Dedifferentiated amniotic fluid mesenchymal stem cell (primary cell): ENCODE measurements around the gene OR8J1.
"Not testable (repeated sequence)": the region's sequence is repeated elsewhere in the genome, so short reads cannot be mapped to it uniquely, and the experiment has no call there.

Experiments used
- DNase-seq: peaks from one replicate; pipeline ENCODE4 v3.0.0-alpha.2; 2016; ENCODE audit errors: extremely low spot score

The OR8J1 gene

GRCh38 chr11:56353991-56354390 is at the start of gene OR8J1:
OR8J1 (plus strand) TSS chr11:56354291; CDS start chr11:56360247, 5,956 bp downstream.
- DNase-seq = no peak

GRCh38 chr11:56307836-56308235 is 46.3 kb upstream of the OR8J1 start:
- no peak for DNase-seq

- DNase-seq = no peak
Measured at GRCh38 chr11:56314844-56315243, 39.2 kb upstream of the OR8J1 start, which contains the start of gene OR8K3. OR8K3 (plus strand) TSS chr11:56315144; CDS start chr11:56318307, 3,163 bp downstream.

- DNase-seq = no peak
Measured at GRCh38 chr11:56331861-56332491, 22.1 kb upstream of the OR8J1 start.

- no peak for DNase-seq
Measured at GRCh38 chr11:56333156-56333555, 20.9 kb upstream of the OR8J1 start.

GRCh38 chr11:56340289-56340688 is 13.8 kb upstream of the OR8J1 start:
- no peak for DNase-seq

GRCh38 chr11:56345739-56346138 is 8.4 kb upstream of the OR8J1 start, which contains the start of gene OR8K1:
OR8K1 (plus strand) TSS chr11:56346039; CDS start chr11:56346039, 0 bp downstream.
- no peak for DNase-seq

- DNase-seq = no peak
Measured at GRCh38 chr11:56375324-56375723, 21.2 kb downstream of the OR8J1 start, which contains the start of gene OR8U1. OR8U1 (plus strand) TSS chr11:56375624; CDS start chr11:56375624, 0 bp downstream.

- no peak for DNase-seq
Measured at GRCh38 chr11:56380120-56380519, 26.0 kb downstream of the OR8J1 start.

GRCh38 chr11:56394381-56394780 is 40.3 kb downstream of the OR8J1 start:
- no peak for DNase-seq

- no peak for DNase-seq
Measured at GRCh38 chr11:56396047-56396446, 42.0 kb downstream of the OR8J1 start.

GRCh38 chr11:56401858-56402461 is 47.9 kb downstream of the OR8J1 start:
- not testable (repeated sequence) for DNase-seq

GRCh38 chr11:56404393-56404792 is 50.3 kb downstream of the OR8J1 start:
- DNase-seq = no peak

- no peak for DNase-seq
Measured at GRCh38 chr11:56410801-56411200, 56.7 kb downstream of the OR8J1 start.
